Spleen (tissue), 7 donors: ENCODE results near the gene CCDC154.

Experiments
- CTCF ChIP-seq, 11 experiments: fragments of 200-600 bp in 7 of 11; fragments of 450-650 bp in 4 of 11; sonication (generic) in 4 of 11; IDR thresholded peaks in 8 of 11; conservative IDR thresholded peaks in 3 of 11; 1 replicate in 7 of 11; 2 replicates in 4 of 11; pipeline versions ENCODE4 v1.4.0 to v1.8.0; 2016 to 2021; ENCODE audit warnings: antibody characterized with exemption in 11 of 11, inconsistent platforms in 4 of 11, mild to moderate bottlenecking in 1 of 11
- POLR2AphosphoS5 ChIP-seq, 3 donors: sonication (generic); formaldehyde crosslinking; IDR thresholded peaks; one replicate each; pipeline ENCODE4 v1.5.1; 2017; ENCODE audit warnings: antibody characterized with exemption in 3 of 3
- donor health status: DM: no; HTN: no; CAD: no; lungs with moderate emphysema.
- donor health status: DM: no; HTN: no; CAD: no.
- donor health status: DM: no; HTN: no; CAD: no.

- TF ChIP-seq POLR2AphosphoS5 (IDR thresholded peaks at IDR 0.05) (no peak), CTCF (IDR thresholded peaks at IDR 0.05 in 8 of 11, conservative IDR thresholded peaks at IDR 0.05 in 3 of 11) (no peak)
Observed at GRCh38 chr16:1491327-1491726, 47.0 kb upstream of the CCDC154 start.
